ENCODE measurements around the gene PRKCH.
"Not testable (repeated sequence)": the region's sequence is repeated elsewhere in the genome, so short reads cannot be mapped to it uniquely, and the experiment has no call there.

Gene PRKCH

GRCh38 chr14:61396694-61397093 lies 75.3 kb downstream of the PRKCH start:
- no peak for DNase-seq

- no peak for DNase-seq
Observed at GRCh38 chr14:61397615-61398014, 76.2 kb downstream of the PRKCH start.

GRCh38 chr14:61398221-61398620 lies 76.8 kb downstream of the PRKCH start:
- DNase-seq: no peak

GRCh38 chr14:61399365-61399764 lies 78.0 kb downstream of the PRKCH start:
- DNase-seq: no peak

GRCh38 chr14:61401461-61401860 lies 80.1 kb downstream of the PRKCH start:
- no peak for DNase-seq

GRCh38 chr14:61403411-61403810 lies 82.0 kb downstream of the PRKCH start:
- no peak for DNase-seq

- DNase-seq: no peak
Observed at GRCh38 chr14:61404637-61405036, 83.3 kb downstream of the PRKCH start.

GRCh38 chr14:61406198-61406597 lies 84.8 kb downstream of the PRKCH start:
- no peak for DNase-seq

GRCh38 chr14:61406675-61407074 lies 85.3 kb downstream of the PRKCH start:
- no peak for DNase-seq

- no peak for DNase-seq
Observed at GRCh38 chr14:61408498-61408897, 87.1 kb downstream of the PRKCH start.

GRCh38 chr14:61409782-61410181 lies 88.4 kb downstream of the PRKCH start:
- no peak for DNase-seq

GRCh38 chr14:61415934-61416333 lies 94.6 kb downstream of the PRKCH start:
- not testable (repeated sequence) for DNase-seq

GRCh38 chr14:61416591-61416990 lies 95.2 kb downstream of the PRKCH start:
- no peak for DNase-seq

GRCh38 chr14:61417141-61417540 lies 95.8 kb downstream of the PRKCH start:
- no peak for DNase-seq

GRCh38 chr14:61417883-61418455 lies 96.6 kb downstream of the PRKCH start:
- DNase-seq: no peak

GRCh38 chr14:61418746-61419145 lies 97.4 kb downstream of the PRKCH start:
- DNase-seq: no peak

GRCh38 chr14:61419201-61419600 lies 97.8 kb downstream of the PRKCH start:
- DNase-seq: no peak

GRCh38 chr14:61420326-61420725 lies 98.9 kb downstream of the PRKCH start:
- no peak for DNase-seq

GRCh38 chr14:61421212-61421923 lies 100.0 kb downstream of the PRKCH start:
- no peak for DNase-seq

GRCh38 chr14:61426048-61426447 lies 104.7 kb downstream of the PRKCH start:
- DNase-seq: no peak

- DNase-seq: no peak
Observed at GRCh38 chr14:61428261-61428660, 106.9 kb downstream of the PRKCH start.

- DNase-seq: no peak
Observed at GRCh38 chr14:61429316-61429715, 107.9 kb downstream of the PRKCH start.

GRCh38 chr14:61430066-61430757 lies 108.8 kb downstream of the PRKCH start:
- DNase-seq: no peak

- no peak for DNase-seq
Observed at GRCh38 chr14:61433169-61433568, 111.8 kb downstream of the PRKCH start.

Data from SW 1271 (cell line).